ENCODE results near the gene DYSF.

Gene DYSF

GRCh38 chr2:71605173-71605641 lies 151.8 kb downstream of the DYSF start:
- DNase-seq, result no peak

GRCh38 chr2:71605781-71606241 lies 152.4 kb downstream of the DYSF start:
- no peak for DNase-seq

GRCh38 chr2:71606244-71606643 lies 152.9 kb downstream of the DYSF start:
- DNase-seq, result no peak

- DNase-seq, result no peak
Measured at GRCh38 chr2:71607151-71607889, 154.0 kb downstream of the DYSF start.

- no peak for DNase-seq
Measured at GRCh38 chr2:71608034-71608433, 154.7 kb downstream of the DYSF start.

- no peak for DNase-seq
Measured at GRCh38 chr2:71608441-71608840, 155.1 kb downstream of the DYSF start.

- DNase-seq, result no peak
Measured at GRCh38 chr2:71609029-71609428, 155.7 kb downstream of the DYSF start.

GRCh38 chr2:71609441-71609840 lies 156.1 kb downstream of the DYSF start:
- no peak for DNase-seq

GRCh38 chr2:71609958-71610357 lies 156.6 kb downstream of the DYSF start:
- DNase-seq, result no peak

- no peak for DNase-seq
Measured at GRCh38 chr2:71610671-71611070, 157.3 kb downstream of the DYSF start.

- no peak for DNase-seq
Measured at GRCh38 chr2:71611247-71611646, 157.9 kb downstream of the DYSF start.

GRCh38 chr2:71611781-71612527 lies 158.6 kb downstream of the DYSF start:
- no peak for DNase-seq

GRCh38 chr2:71612581-71613402 lies 159.4 kb downstream of the DYSF start:
- no peak for DNase-seq

- DNase-seq, result no peak
Measured at GRCh38 chr2:71613403-71613952, 160.1 kb downstream of the DYSF start.

- DNase-seq, result no peak
Measured at GRCh38 chr2:71613953-71614925, 160.9 kb downstream of the DYSF start.

- no peak for DNase-seq
Measured at GRCh38 chr2:71614976-71615766, 161.8 kb downstream of the DYSF start.

- DNase-seq, result no peak
Measured at GRCh38 chr2:71615767-71616730, 162.7 kb downstream of the DYSF start.

- DNase-seq, result no peak
Measured at GRCh38 chr2:71617266-71617665, 163.9 kb downstream of the DYSF start.

- DNase-seq, result no peak
Measured at GRCh38 chr2:71618327-71619113, 165.2 kb downstream of the DYSF start.

Data from CD4-positive, alpha-beta T cell treated with Interleukin-17A for 4 hours (primary cell).